ENCODE data around the gene BICRAL.
"Not testable (repeated sequence)": the region's sequence is repeated elsewhere in the genome, so short reads cannot be mapped to it uniquely, and the experiment has no call there.

BICRAL gene

GRCh38 chr6:42831237-42831636, 49.4 kb downstream of the BICRAL start:
- no peak for DNase-seq (ENCODE audit: extremely low read depth in 1 of 2, low read depth in 1 of 2)

GRCh38 chr6:42834056-42834455, 52.2 kb downstream of the BICRAL start:
- DNase-seq (ENCODE audit: extremely low read depth in 1 of 2, low read depth in 1 of 2), result no peak

GRCh38 chr6:42841844-42842584, 60.2 kb downstream of the BICRAL start:
- no peak for DNase-seq (ENCODE audit: extremely low read depth in 1 of 2, low read depth in 1 of 2)

- DNase-seq (ENCODE audit: extremely low read depth in 1 of 2, low read depth in 1 of 2), result no peak
Observed at GRCh38 chr6:42845327-42845694, 63.5 kb downstream of the BICRAL start.

GRCh38 chr6:42846505-42846904, 64.7 kb downstream of the BICRAL start:
- no peak for DNase-seq (ENCODE audit: extremely low read depth in 1 of 2, low read depth in 1 of 2)

- no peak for DNase-seq (ENCODE audit: extremely low read depth in 1 of 2, low read depth in 1 of 2)
Observed at GRCh38 chr6:42848700-42849099, 66.8 kb downstream of the BICRAL start.

GRCh38 chr6:42851599-42851998, 69.7 kb downstream of the BICRAL start:
- DNase-seq (ENCODE audit: extremely low read depth in 1 of 2, low read depth in 1 of 2), result no peak

GRCh38 chr6:42860036-42860435, 78.2 kb downstream of the BICRAL start:
- no peak for DNase-seq (ENCODE audit: extremely low read depth in 1 of 2, low read depth in 1 of 2)

- no peak for DNase-seq (ENCODE audit: extremely low read depth in 1 of 2, low read depth in 1 of 2)
Observed at GRCh38 chr6:42860481-42860880, 78.6 kb downstream of the BICRAL start.

GRCh38 chr6:42864602-42865001, 82.8 kb downstream of the BICRAL start:
- no peak for DNase-seq (ENCODE audit: extremely low read depth in 1 of 2, low read depth in 1 of 2)

GRCh38 chr6:42870145-42870936, 88.5 kb downstream of the BICRAL start:
- DNase-seq (ENCODE audit: extremely low read depth in 1 of 2, low read depth in 1 of 2), result no peak

- DNase-seq (ENCODE audit: extremely low read depth in 1 of 2, low read depth in 1 of 2), result no peak
Observed at GRCh38 chr6:42871711-42872110, 89.9 kb downstream of the BICRAL start.

- DNase-seq (ENCODE audit: extremely low read depth in 1 of 2, low read depth in 1 of 2), result no peak
Observed at GRCh38 chr6:42873313-42873712, 91.5 kb downstream of the BICRAL start.

- DNase-seq (ENCODE audit: extremely low read depth in 1 of 2, low read depth in 1 of 2), result no peak
Observed at GRCh38 chr6:42877695-42878094, 95.8 kb downstream of the BICRAL start.

- peak; percentile 59 to 75 for DNase-seq (ENCODE audit: extremely low read depth in 1 of 2, low read depth in 1 of 2)
Observed at GRCh38 chr6:42879372-42880239, 97.8 kb downstream of the BICRAL start, which contains the start of gene RPL7L1. RPL7L1 (plus strand) TSS chr6:42879616; CDS start chr6:42879911, 295 bp downstream.

- not testable (repeated sequence) for DNase-seq (ENCODE audit: extremely low read depth in 1 of 2, low read depth in 1 of 2)
Observed at GRCh38 chr6:42880240-42880817, 98.5 kb downstream of the BICRAL start.

- DNase-seq (ENCODE audit: extremely low read depth in 1 of 2, low read depth in 1 of 2), result not testable (repeated sequence)
Observed at GRCh38 chr6:42880871-42881270, 99.0 kb downstream of the BICRAL start.

GRCh38 chr6:42885702-42886101, 103.8 kb downstream of the BICRAL start:
- DNase-seq (ENCODE audit: extremely low read depth in 1 of 2, low read depth in 1 of 2), result no peak

GRCh38 chr6:42888201-42888600, 106.3 kb downstream of the BICRAL start:
- not testable (repeated sequence) for DNase-seq (ENCODE audit: extremely low read depth in 1 of 2, low read depth in 1 of 2)

- DNase-seq (ENCODE audit: extremely low read depth in 1 of 2, low read depth in 1 of 2), result no peak
Observed at GRCh38 chr6:42889815-42890214, 108.0 kb downstream of the BICRAL start.
